Measurements from ENCODE around the gene CCR3.

DNA sequence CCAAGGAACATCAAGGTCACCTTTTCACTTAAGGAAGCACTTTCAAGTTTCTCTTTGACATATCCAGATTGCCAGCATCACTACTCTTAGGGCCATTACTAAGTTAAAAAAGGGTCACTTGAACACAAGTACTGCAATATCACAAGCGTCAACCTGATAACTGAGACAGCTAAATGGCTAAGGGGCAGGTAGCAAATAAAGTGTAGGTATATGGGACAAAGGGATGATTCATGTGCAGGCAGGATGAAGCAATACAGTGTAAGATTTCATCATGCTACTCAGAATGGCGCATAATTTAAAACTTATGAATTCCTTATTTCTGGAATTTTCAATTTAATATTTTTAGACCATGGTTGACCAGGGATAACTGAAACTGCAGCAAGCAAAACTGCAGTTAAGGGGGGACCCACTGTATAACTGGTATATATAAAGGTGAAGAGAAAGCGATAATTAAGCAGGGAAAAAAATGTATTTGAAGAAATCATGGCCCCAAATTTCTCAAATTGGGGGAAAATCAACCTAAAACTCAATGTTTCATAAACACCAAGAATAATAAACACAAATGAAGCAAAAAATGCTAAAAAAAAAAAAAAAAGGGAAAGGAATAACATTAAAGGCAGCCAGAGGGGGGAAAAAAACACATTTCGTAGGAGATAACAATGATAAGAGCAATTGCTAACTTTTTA, 47.2 kb upstream of the CCR3 start:
- TF ChIP-seq CTCF (IDR thresholded peaks at IDR 0.05): no peak
- no peak for TF ChIP-seq POLR2AphosphoS5 (IDR thresholded peaks at IDR 0.05)

Measured in sigmoid colon (tissue), 4 donors.